HepG2 (cell line): ENCODE measurements around the gene CFAP45. TPM values are rescaled to one million over a fixed set of nuclear protein-coding genes. Genes with fewer than 3 reads are reported as not detected.

ENCODE experiments used
- ATAC-seq: fragments of 200-7000 bp; cut with Tn5 transposase; 3 replicates; pipeline ENCODE4 v1.9.1; 2020; ENCODE audit warnings: mild to moderate bottlenecking, moderate library complexity
- BruUV-seq: library from RNA; stranded (reverse); fragments of 400-500 nt; replicated peaks from 2 replicates; lab custom pipeline; 2021; lab: Mats Ljungman, UMichigan
- CTCF ChIA-PET: fragments of 300-600 bp; formaldehyde crosslinking; extraction: SDS; loops from one replicate; lab custom pipeline; 2021; ENCODE audit warnings: low total read pairs, inconsistent platforms, low intra/inter-chr PET ratio; lab: Yijun Ruan, JAX
- POLR2A ChIA-PET: fragments of 350-600 bp; sonication (Branson Sonifier 250); formaldehyde crosslinking; loops from one replicate; lab custom pipeline; 2020; ENCODE audit warnings: antibody characterized with exemption, inconsistent platforms; lab: Yijun Ruan, JAX
- DNase-seq: peaks from one replicate; pipeline ENCODE4 v3.0.0-alpha.2; 2015; ENCODE audit warnings: low spot score
- FAIRE-seq: peaks from 3 replicates; lab custom pipeline; 2011; peaks lifted over from hg19 to GRCh38; lab: Jason Lieb, UNC
- H2AFZ ChIP-seq: one replicate; pipeline ENCODE4 v1.6.1; 2011; ENCODE audit warnings: low read length, inconsistent platforms
- H3K27ac ChIP-seq: fragments of 300-600 bp; 3 replicates; pipeline ENCODE4 v1.8.0; 2011; ENCODE audit warnings: mixed run types, mild to moderate bottlenecking, mixed read lengths, low read length, inconsistent platforms; ENCODE audit not compliant: insufficient read depth; ENCODE audit errors: extremely low read length
- H3K27me3 ChIP-seq, 2 experiments: fragments of 200-600 bp in 1 of 2; 2 replicates in 1 of 2; 3 replicates in 1 of 2; pipeline versions ENCODE4 v1.6.0 to v1.8.0; 2011; ENCODE audit warnings: low read length in 2 of 2, mild to moderate bottlenecking in 2 of 2, moderate library complexity in 2 of 2, inconsistent platforms in 1 of 2; ENCODE audit not compliant: insufficient read depth in 2 of 2, control insufficient read depth in 1 of 2
- H3K36me3 ChIP-seq, 2 experiments: fragments of 200-600 bp in 1 of 2; replicated peaks in 1 of 2; 2 replicates in 1 of 2; 3 replicates in 1 of 2; pipeline versions ENCODE4 v1.5.1 to v1.8.0; 2011; ENCODE audit warnings: low read length in 2 of 2, inconsistent platforms in 1 of 2; ENCODE audit not compliant: insufficient read depth in 2 of 2, control insufficient read depth in 1 of 2
- H3K4me1 ChIP-seq: 2 replicates; pipeline ENCODE4 v1.5.1; 2012; ENCODE audit warnings: low read length, inconsistent platforms; ENCODE audit not compliant: insufficient read depth
- H3K4me2 ChIP-seq: 2 replicates; pipeline ENCODE4 v1.6.0; 2011; ENCODE audit warnings: low read depth, low read length, inconsistent platforms
- H3K4me3 ChIP-seq, 3 experiments: fragments of 200-600 bp in 1 of 3; sonication (generic), shearing (Covaris generic) in 1 of 3; replicated peaks in 1 of 3; 2 replicates each; pipeline ENCODE4 v1.5.1; 2011 to 2016; ENCODE audit warnings: low read length in 3 of 3, inconsistent platforms in 2 of 3, low read depth in 2 of 3, mild to moderate bottlenecking in 2 of 3, control low read depth in 1 of 3, mixed read lengths in 1 of 3; ENCODE audit not compliant: insufficient read depth in 1 of 3
- H3K79me2 ChIP-seq: one replicate; pipeline ENCODE4 v1.6.1; 2011; ENCODE audit warnings: low read length, inconsistent platforms; ENCODE audit not compliant: insufficient read depth
- H3K9ac ChIP-seq: 2 replicates; pipeline ENCODE4 v1.6.0; 2011; ENCODE audit warnings: mild to moderate bottlenecking, low read depth, low read length, inconsistent platforms; ENCODE audit not compliant: insufficient read depth
- H3K9me3 ChIP-seq: 2 replicates; pipeline ENCODE4 v1.5.1; 2012; ENCODE audit warnings: mild to moderate bottlenecking, low read length
- H4K20me1 ChIP-seq: 2 replicates; pipeline ENCODE4 v1.6.0; 2011; ENCODE audit warnings: inconsistent platforms, mild to moderate bottlenecking, low read length, moderate library complexity; ENCODE audit not compliant: insufficient read depth
- ATF3 ChIP-seq: sonication (generic); formaldehyde crosslinking; IDR thresholded peaks from 2 replicates; pipeline ENCODE4 v1.4.0; 2020; ENCODE audit warnings: missing genetic modification reagents
- FOXA1 ChIP-seq, 2 experiments: fragments of 450-650 bp in 1 of 2; sonication (generic) in 1 of 2; formaldehyde crosslinking in 1 of 2; IDR thresholded peaks; 2 replicates each; pipeline versions ENCODE4 v1.4.0 to v1.6.1; 2016 to 2020; ENCODE audit warnings: missing genetic modification reagents in 1 of 2
- GATA4 ChIP-seq: sonication (generic); IDR thresholded peaks from 2 replicates; pipeline ENCODE4 v1.6.1; 2016; ENCODE audit warnings: antibody characterized with exemption, low read depth, borderline replicate concordance
- HNRNPLL ChIP-seq: fragments of 200-400 bp; formaldehyde crosslinking; IDR thresholded peaks from 2 replicates; pipeline ENCODE4 v1.6.1; 2017; ENCODE audit warnings: mild to moderate bottlenecking, low read depth, low read length; ENCODE audit not compliant: poor library complexity, severe bottlenecking
- KDM4B ChIP-seq: sonication (generic); formaldehyde crosslinking; IDR thresholded peaks from 2 replicates; pipeline ENCODE4 v1.4.0; 2020; ENCODE audit warnings: missing genetic modification reagents
- PAX8 ChIP-seq: sonication (generic); formaldehyde crosslinking; IDR thresholded peaks from 2 replicates; pipeline ENCODE4 v1.8.0; 2022; ENCODE audit warnings: mild to moderate bottlenecking, missing genetic modification reagents, borderline replicate concordance
- SMAD9 ChIP-seq: sonication (generic); formaldehyde crosslinking; IDR thresholded peaks from 2 replicates; pipeline ENCODE4 v1.5.1; 2020; ENCODE audit warnings: mild to moderate bottlenecking, missing genetic modification reagents
- TAF15 ChIP-seq: fragments of 200-400 bp; formaldehyde crosslinking; IDR thresholded peaks from one replicate; pipeline ENCODE4 v1.6.1; 2018; ENCODE audit warnings: mild to moderate bottlenecking, low read depth, low read length; ENCODE audit not compliant: poor library complexity, severe bottlenecking
- ZNF256 ChIP-seq: sonication (generic); formaldehyde crosslinking; conservative IDR thresholded peaks from 2 replicates; pipeline ENCODE4 v1.4.0; 2020; ENCODE audit warnings: missing genetic modification reagents
- ZNF619 ChIP-seq: sonication (generic); formaldehyde crosslinking; IDR thresholded peaks from 2 replicates; pipeline ENCODE4 v1.4.0; 2020; ENCODE audit warnings: mild to moderate bottlenecking, missing genetic modification reagents
- ZZZ3 ChIP-seq: sonication (generic); formaldehyde crosslinking; IDR thresholded peaks from 2 replicates; pipeline ENCODE4 v1.4.0; 2020; ENCODE audit warnings: missing genetic modification reagents, mild to moderate bottlenecking, borderline replicate concordance
- WGBS: methylation state at CpG from one replicate; pipeline ENCODE4 v1.1.6; 2017; ENCODE audit warnings: low lambda C conversion rate; 5-methylcytosine and 5-hydroxymethylcytosine counted together
- in situ Hi-C: cut with HindIII; loops from 2 replicates; pipeline ENCODE4 v1.10.0; 2017; ENCODE audit warnings: low pct_unique_long_range_greater_than_20kb; ENCODE audit not compliant: extremely low pct_ligation_motif_present
- intact Hi-C: fragments of 100-400 bp; cut with micrococcal nuclease; formaldehyde crosslinking; loops from one replicate; pipeline ENCODE4 v1.10.0; 2022; ENCODE audit not compliant: unreplicated experiment
- polyA plus RNA-seq, 8 experiments: library from polyadenylated mRNA; depleted of rRNA in 3 of 8; stranded (reverse) in 7 of 8; unstranded in 1 of 8; fragments of >200 nt; fragmentation: Illumina TruSeq in 4 of 8; extraction: Trizol in 4 of 8; gene quantifications; 2 replicates each; pipeline versions ENCODE4 v1.2.1 to v1.2.3, GENCODE V29; 2011 to 2016; ENCODE audit warnings: low read depth in 4 of 8, missing spikeins in 1 of 8, mixed read lengths in 1 of 8; ENCODE audit not compliant: insufficient read depth in 1 of 8
- total RNA-seq, 5 experiments: library from RNA; depleted of rRNA; stranded (reverse); fragments of >200 nt; fragmentation: Illumina TruSeq; extraction: Trizol; gene quantifications; 2 replicates each; pipeline ENCODE4 v1.2.3, GENCODE V29; 2016; ENCODE audit warnings: low read depth in 1 of 5
- TF ChIP-seq, protein P1 (sequence below): IDR thresholded peaks from 2 replicates; pipeline ENCODE4 v1.4.0; 2020; ENCODE audit warnings: mild to moderate bottlenecking, missing genetic modification reagents
- TF ChIP-seq, protein P2 (sequence below): sonication (generic); formaldehyde crosslinking; IDR thresholded peaks from 2 replicates; pipeline ENCODE4 v1.4.0; 2020; ENCODE audit warnings: missing genetic modification reagents

The CFAP45 gene
- total and polyA plus RNA-seq, 2 of the 13 experiments (the other 11 are each of a cell fraction or from before 2014, with no cell fraction given) = not detected

- no peak for DNase-seq
- no peak for FAIRE-seq
- in situ Hi-C loops = no loop called here
- BruUV-seq = no TSS peak
- H2AFZ ChIP-seq = no peak overlapping the region
- no peak for ATAC-seq
- no peak overlapping the region for H3K27ac ChIP-seq
- H3K9me3 ChIP-seq = no peaks in the 10 kb centered on the region
- 33% methylated on average over 4 of the region's 4 CpGs for WGBS
- CTCF ChIA-PET = no interaction called here
- no peaks in the 10 kb centered on the region for H3K36me3 ChIP-seq
- H3K4me2 ChIP-seq = no peak overlapping the region
- H3K79me2 ChIP-seq = no peaks in the 10 kb centered on the region
- TF ChIP-seq KDM4B (CRISPR knock-in tag) = no peak
- TF ChIP-seq ZZZ3 (CRISPR knock-in tag) = no peak
- no peak for TF ChIP-seq FOXA1 (IDR thresholded peaks at IDR 0.05)
- no peak for TF ChIP-seq FOXA1 (CRISPR knock-in tag; IDR thresholded peaks at IDR 0.05)
- no peak for TF ChIP-seq GATA4
- TF ChIP-seq ZNF619 (CRISPR knock-in tag) = no peak
- no peak for TF ChIP-seq ATF3 (CRISPR knock-in tag)
- TF ChIP-seq SMAD9 = no peak
- TF ChIP-seq, protein P1, sequence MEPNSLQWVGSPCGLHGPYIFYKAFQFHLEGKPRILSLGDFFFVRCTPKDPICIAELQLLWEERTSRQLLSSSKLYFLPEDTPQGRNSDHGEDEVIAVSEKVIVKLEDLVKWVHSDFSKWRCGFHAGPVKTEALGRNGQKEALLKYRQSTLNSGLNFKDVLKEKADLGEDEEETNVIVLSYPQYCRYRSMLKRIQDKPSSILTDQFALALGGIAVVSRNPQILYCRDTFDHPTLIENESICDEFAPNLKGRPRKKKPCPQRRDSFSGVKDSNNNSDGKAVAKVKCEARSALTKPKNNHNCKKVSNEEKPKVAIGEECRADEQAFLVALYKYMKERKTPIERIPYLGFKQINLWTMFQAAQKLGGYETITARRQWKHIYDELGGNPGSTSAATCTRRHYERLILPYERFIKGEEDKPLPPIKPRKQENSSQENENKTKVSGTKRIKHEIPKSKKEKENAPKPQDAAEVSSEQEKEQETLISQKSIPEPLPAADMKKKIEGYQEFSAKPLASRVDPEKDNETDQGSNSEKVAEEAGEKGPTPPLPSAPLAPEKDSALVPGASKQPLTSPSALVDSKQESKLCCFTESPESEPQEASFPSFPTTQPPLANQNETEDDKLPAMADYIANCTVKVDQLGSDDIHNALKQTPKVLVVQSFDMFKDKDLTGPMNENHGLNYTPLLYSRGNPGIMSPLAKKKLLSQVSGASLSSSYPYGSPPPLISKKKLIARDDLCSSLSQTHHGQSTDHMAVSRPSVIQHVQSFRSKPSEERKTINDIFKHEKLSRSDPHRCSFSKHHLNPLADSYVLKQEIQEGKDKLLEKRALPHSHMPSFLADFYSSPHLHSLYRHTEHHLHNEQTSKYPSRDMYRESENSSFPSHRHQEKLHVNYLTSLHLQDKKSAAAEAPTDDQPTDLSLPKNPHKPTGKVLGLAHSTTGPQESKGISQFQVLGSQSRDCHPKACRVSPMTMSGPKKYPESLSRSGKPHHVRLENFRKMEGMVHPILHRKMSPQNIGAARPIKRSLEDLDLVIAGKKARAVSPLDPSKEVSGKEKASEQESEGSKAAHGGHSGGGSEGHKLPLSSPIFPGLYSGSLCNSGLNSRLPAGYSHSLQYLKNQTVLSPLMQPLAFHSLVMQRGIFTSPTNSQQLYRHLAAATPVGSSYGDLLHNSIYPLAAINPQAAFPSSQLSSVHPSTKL (CRISPR knock-in tag) = no peak
- no peak for TF ChIP-seq HNRNPLL
- TF ChIP-seq TAF15 = no peak
- TF ChIP-seq, protein P2, sequence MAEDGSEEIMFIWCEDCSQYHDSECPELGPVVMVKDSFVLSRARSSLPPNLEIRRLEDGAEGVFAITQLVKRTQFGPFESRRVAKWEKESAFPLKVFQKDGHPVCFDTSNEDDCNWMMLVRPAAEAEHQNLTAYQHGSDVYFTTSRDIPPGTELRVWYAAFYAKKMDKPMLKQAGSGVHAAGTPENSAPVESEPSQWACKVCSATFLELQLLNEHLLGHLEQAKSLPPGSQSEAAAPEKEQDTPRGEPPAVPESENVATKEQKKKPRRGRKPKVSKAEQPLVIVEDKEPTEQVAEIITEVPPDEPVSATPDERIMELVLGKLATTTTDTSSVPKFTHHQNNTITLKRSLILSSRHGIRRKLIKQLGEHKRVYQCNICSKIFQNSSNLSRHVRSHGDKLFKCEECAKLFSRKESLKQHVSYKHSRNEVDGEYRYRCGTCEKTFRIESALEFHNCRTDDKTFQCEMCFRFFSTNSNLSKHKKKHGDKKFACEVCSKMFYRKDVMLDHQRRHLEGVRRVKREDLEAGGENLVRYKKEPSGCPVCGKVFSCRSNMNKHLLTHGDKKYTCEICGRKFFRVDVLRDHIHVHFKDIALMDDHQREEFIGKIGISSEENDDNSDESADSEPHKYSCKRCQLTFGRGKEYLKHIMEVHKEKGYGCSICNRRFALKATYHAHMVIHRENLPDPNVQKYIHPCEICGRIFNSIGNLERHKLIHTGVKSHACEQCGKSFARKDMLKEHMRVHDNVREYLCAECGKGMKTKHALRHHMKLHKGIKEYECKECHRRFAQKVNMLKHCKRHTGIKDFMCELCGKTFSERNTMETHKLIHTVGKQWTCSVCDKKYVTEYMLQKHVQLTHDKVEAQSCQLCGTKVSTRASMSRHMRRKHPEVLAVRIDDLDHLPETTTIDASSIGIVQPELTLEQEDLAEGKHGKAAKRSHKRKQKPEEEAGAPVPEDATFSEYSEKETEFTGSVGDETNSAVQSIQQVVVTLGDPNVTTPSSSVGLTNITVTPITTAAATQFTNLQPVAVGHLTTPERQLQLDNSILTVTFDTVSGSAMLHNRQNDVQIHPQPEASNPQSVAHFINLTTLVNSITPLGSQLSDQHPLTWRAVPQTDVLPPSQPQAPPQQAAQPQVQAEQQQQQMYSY = no peak
- TF ChIP-seq PAX8 (CRISPR knock-in tag) = no peak
- TF ChIP-seq ZNF256 (CRISPR knock-in tag) = no peak
- POLR2A ChIA-PET = no interaction called here
- H3K9ac ChIP-seq = no peak overlapping the region
- H3K27me3 ChIP-seq = peaks cover 5 to 36% of the 10 kb centered on the region in 2 experiments; a peak in 4 of 5 replicates
- H4K20me1 ChIP-seq = no peaks in the 10 kb centered on the region
- peaks cover 5% of the 10 kb centered on the region for H3K4me1 ChIP-seq
- intact Hi-C loops = no loop called here
- no peak overlapping the region for H3K4me3 ChIP-seq
Measured at GRCh38 chr1:159933347-159933746, 33.4 kb upstream of the CFAP45 start.
